HG03520 (cell line): ENCODE measurements around the gene DTD2.

ENCODE experiments used
- ATAC-seq: cut with Tn5 transposase; IDR thresholded peaks from one replicate; pipeline ENCODE4 v1.9.1; 2021; ENCODE audit warnings: mild to moderate bottlenecking, moderate library complexity; ENCODE audit not compliant: unreplicated experiment

The DTD2 gene

DNA sequence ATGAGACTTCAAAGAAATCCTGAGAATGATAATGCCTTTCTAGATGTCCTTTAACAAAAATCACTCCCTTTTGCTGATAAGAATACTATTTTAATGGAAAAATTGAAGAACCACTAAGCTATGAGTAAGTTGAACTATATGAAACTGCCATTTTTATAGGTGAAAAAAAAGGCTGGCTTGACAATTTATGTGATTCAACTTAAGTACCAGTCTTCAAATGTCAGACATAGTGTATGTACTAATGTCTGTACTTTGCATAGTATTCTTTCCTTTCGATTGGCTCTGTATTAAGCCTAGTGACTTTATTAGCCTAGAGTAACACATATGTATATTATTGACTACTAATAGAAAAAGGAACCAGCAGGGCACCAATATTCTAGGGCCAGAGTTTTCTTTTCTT, 48.9 kb downstream of the DTD2 start:
- ATAC-seq, result no peak

DNA sequence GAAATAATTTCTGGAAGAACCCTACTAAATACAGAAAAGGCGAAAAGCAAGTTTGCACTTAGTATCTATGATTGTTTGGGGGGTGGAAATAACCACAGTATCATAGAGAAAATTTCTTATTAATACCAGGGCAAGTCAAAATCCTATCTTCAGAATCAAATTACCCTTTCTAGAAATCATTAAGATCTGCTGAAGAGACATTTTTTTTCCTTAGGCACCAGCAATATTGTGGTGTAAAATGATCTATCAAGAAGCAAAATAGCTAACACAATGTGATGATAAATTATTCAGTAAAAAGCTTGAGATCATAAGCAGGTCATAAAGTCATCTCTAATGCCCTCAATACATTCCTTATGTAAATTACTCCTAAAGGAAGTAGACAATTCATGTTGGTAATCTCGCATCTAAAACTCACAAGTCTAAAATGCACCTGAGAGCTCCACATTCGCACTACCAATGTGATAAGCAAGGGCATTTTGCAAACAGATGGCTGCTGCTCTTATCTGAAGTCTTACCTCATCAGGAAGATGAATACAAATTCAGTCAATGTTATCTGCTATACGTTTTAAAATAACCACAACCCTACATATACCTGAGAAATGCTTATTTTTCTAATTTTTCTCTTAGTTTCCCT, 51.6 kb downstream of the DTD2 start:
- no peak for ATAC-seq

DNA sequence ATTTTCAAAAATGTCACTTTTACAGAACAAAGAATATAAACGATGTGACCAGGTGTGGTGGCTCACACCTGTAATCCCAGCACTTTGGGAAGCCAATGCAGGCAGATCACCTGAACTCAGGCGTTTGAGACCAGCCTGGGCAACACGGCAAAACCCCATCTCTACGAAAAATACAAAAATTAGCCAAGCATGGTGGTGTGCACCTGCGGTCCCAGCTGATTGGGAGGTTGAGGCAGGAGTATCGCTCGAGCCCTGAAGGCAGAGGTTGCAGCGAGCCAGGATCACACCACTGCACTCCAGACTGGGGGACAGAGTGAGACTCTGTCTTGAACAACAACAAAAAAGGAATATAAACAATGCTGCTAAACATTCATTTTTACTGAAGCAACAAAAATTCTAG, 52.2 kb downstream of the DTD2 start:
- no peak for ATAC-seq

DNA sequence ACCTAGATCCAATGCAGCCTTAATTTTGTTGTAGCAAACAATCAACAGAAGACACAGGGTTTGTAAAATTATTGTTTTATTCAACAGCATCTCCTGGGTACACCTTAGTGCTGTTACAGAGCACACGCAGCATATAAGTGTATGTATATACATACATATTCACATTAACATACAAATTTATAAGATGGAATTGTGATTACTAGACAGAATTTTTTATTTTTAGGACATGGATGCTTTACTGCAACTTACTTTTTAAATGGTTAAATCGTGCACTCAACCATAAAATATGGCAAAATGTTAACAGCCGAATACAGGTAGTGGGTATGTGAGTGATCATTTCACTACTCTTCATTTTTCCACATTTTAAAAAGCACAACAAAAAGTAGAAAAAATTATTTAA, 53.6 kb downstream of the DTD2 start:
- no peak for ATAC-seq

DNA sequence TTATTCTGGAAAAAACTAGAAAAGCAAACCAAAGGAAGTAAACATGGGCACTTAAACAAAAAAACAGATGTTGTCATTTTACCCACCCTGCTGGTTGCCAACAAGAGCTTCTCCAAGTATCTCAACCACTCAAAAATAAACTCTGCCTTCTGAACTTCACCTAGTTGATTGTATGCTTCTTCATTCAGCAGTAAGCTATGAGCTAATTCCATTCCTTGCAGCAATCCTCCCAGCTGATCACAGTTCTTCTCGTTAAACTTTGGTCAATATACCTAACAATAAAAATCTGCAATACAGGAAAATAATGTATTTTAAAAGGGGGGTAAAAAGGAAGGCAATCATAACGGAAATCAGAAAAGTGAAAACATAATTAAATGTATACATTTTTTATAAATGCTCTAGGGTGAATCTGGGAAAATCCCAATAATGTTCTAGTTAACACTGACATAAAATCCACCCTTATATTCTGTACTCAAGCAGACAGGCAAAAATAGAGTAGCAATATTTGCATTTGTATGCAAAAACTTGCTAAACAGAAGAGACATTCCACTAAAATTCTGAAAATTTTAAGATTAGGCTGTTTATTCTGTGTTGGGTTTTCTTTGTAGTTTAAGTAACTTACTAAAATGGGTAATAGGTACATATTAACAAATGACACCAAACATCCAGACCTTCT, 54.4 kb downstream of the DTD2 start:
- ATAC-seq, result no peak

DNA sequence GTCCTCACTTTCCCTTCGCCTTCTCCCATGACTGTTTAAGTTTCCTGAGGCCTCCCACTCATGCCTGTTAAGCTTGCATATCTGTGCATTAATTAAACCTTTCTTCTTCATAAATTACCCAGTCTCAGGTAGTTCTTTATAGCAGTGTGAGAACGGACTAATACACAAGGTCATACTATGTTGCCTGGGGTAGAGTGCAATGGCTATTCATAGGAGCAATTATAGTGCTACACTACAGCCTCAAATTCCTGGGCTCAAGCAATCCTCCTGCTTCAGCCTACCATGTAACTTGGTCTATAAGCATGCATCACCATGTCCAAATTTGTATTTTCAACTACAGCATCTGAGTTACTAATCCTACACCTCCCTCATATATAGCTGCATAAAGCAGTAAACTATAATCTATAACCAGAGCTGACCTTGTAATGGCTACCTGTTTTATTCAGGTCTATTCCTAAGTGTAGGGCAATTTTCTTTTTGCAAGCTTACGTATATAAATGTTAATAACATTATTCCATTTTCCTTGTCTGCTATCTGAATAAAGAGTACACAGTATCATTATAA, 55.9 kb downstream of the DTD2 start:
- no peak for ATAC-seq

DNA sequence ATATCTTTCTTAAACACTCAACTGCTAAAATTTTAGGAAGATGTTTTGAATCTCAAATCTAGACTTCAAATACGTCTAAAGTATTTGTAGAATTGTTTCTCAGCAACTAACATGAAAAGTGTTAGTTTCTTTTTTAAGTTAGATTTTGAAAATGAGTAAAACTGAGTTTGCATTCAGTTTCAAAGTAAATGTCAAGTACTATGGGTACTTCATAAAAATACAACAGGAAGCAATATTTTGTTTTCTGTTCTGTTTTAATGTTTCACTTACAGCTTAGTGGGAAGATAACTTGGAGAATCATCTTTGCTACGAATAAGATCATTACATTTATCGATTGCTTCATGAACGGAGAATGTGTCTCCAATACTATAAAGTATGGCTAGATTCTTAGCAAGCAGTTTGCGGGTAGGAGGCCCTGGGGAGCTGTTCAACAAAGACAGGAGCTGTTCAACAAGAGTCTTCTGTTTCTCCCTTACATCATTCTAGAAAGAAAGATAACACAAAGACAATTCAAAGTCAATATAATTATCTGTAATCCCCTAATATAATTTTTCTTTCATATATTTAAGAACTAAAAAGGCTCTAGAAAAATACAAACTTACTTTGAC, 57.2 kb downstream of the DTD2 start:
- ATAC-seq, result no peak
